ENCODE data around the gene SSR3.

The SSR3 gene

GRCh38 chr3:156535162-156535627 is 19.7 kb downstream of the SSR3 start:
- no peak for DNase-seq

GRCh38 chr3:156533205-156533604 is 21.7 kb downstream of the SSR3 start:
- DNase-seq, result no peak

GRCh38 chr3:156532730-156533129 is 22.2 kb downstream of the SSR3 start:
- no peak for DNase-seq

DNA sequence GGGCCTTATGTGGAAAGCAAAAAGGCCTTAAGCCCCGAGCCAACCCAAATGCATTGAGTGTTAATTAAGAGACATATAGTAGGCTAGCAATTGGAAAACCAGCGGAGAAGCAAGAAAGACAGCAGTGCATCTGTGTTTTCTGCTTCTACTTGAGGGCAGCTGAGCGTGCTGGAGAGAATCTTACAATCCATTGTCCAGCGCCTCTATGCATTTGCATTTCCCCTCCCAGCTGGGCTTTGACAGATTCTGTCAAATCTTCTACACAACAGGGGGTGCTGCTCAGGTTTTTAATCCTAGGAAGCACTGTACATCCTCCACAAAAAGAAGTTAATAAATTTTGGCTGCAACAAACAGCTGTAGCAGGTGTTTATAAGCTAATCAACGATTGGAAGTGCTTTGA is 23.9 kb downstream of the SSR3 start:
- no peak for DNase-seq

GRCh38 chr3:156527060-156527459 is 27.9 kb downstream of the SSR3 start:
- no peak for DNase-seq

DNA sequence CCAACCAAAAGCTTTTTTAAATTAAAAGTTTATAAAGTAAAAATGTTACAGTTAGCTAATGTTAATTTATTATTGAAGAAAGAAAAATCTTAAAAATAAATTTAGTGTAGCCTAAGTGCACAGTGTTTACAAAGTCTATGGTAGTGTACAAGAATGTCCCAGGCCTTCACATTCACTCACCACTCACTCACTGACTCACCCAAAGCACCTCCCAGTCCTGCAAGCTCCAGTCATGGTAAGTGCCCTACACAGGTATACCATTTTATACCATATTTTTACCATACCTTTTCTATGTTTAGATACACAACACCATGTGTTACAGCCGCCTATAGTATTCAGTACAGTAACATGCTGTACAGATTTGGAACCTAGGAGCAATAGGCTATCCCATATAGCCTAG is 29.1 kb downstream of the SSR3 start:
- no peak for DNase-seq

- DNase-seq, result no peak
Observed at GRCh38 chr3:156522673-156523072, 32.2 kb downstream of the SSR3 start.

DNA sequence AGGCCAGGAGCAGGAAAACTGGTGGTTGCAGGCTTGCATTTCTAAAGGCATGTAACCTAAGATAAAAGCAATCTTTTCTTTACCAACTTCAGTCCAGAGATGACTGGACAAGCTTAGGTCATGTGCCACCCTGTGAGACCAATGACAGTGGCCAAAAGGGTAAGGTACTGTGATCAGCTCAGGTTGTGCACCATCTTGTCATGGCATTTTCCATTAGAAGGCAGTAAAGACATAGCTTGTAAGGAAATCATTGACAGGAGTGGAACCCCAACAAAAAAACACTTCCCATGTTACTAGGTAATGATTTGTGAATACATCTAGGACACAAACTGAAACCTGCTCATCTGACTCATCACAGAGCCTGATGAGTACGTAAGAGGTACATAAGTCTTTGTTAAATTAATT is 35.2 kb downstream of the SSR3 start:
- DNase-seq, result no peak

- no peak for DNase-seq
Observed at GRCh38 chr3:156518726-156519125, 36.2 kb downstream of the SSR3 start.

- no peak for DNase-seq
Observed at GRCh38 chr3:156516961-156517360, 38.0 kb downstream of the SSR3 start.

DNA sequence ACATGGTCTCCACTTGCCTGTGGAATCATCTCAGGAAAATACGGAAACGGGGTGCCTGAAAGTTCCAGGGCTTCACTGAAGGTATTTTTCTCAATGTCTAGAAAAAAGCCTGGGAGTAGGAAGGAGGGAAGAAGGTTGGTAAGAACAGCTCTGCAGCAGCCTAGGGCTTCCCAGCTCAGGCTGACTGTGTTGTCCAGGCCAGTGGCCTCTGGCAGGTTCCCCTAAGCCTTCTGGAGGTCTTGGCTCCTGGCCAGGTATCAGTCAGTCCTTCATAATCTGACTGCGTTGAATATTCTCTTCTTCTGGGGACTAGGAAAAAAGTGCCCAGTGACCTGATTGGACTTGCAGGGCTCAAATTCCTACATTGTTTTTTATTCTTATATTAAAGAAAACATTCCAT is 38.6 kb downstream of the SSR3 start:
- DNase-seq, result no peak

DNA sequence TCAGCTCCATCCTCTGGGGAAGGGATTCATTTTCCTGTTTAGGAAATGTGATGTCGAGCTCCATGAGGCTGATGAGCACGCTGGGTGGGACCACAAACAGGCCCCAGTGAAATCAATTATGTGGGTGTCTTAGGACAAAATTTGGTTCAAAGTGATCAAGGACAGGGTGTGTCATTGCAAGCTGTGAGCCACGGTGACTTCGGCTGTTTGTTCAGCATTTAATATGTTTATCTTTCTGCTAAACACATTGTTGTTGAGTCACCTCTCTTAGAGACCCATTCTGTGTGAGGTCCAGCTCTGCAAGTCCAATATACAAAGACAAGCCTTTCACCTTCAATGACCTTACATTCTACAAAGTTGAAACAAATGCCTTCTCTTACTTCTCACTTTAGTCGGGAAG is 41.3 kb downstream of the SSR3 start:
- DNase-seq, result no peak

GRCh38 chr3:156511987-156512677 is 42.8 kb downstream of the SSR3 start:
- no peak for DNase-seq

GRCh38 chr3:156509189-156510174 is 45.4 kb downstream of the SSR3 start:
- DNase-seq, result no peak

DNA sequence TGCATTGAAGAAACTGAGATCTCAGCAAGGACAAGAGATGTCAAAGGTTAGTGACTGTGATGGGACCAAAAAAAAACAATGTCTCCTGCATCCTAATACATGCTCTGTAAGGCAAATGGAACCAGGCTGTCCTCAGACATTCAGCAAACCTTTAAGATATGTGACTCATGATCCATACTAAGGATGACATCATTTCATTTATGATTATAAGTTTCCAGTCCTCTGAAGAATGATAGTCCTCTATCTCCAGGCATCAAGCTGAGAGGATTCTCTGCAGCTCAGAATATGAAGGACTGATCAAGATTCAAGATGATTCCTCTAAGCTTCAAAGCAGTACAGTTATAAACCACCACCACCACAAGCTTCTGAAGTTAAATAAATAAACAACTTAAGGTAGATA is 47.6 kb downstream of the SSR3 start:
- no peak for DNase-seq

DNA sequence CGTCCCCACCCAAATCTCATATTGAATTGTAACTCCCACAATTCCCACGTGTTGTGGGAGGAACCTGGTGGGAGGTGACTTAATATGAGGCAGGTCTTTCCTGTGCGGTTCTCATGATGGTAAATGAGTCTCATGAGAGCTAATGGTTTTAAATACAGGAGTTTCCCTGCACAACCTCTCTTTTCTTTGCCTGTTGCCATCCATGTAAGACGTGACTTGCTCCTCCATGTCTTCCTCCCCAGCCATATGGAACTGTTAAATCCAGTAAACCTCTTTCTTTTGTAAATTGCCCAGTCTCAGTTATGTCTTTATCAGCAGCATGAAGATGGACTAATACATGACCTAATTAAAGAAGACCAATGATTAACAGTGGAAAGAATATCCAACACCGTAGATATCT is 56.6 kb downstream of the SSR3 start:
- no peak for DNase-seq

GRCh38 chr3:156497326-156497725 is 57.6 kb downstream of the SSR3 start:
- no peak for DNase-seq

- DNase-seq, result no peak
Observed at GRCh38 chr3:156495816-156496215, 59.1 kb downstream of the SSR3 start.

GRCh38 chr3:156493887-156494286 is 61.0 kb downstream of the SSR3 start:
- DNase-seq, result no peak

GRCh38 chr3:156492801-156493261 is 62.1 kb downstream of the SSR3 start:
- no peak for DNase-seq

- no peak for DNase-seq
Observed at GRCh38 chr3:156491192-156491591, 63.7 kb downstream of the SSR3 start.

All from stimulated activated naive CD4-positive, alpha-beta T cell treated with Interleukin-2 at 50 U/mL for 16 hours (primary cell).